ENCODE measurements around the gene PRPSAP2. TPM values are rescaled to one million over a fixed set of nuclear protein-coding genes. Genes with fewer than 3 reads are reported as not detected.
"Not testable (repeated sequence)": the region's sequence is repeated elsewhere in the genome, so short reads cannot be mapped to it uniquely, and the experiment has no call there.

The PRPSAP2 gene
- polyA plus RNA-seq, 1 donor, result 49.5 TPM

- Histone ChIP-seq H3K27ac (ENCODE audit: low read length) (peak overlapping the region; percentile 64), H3K27me3 (ENCODE audit: control insufficient read depth, insufficient read depth, low read length) (no peaks in the 10 kb centered on the region), H3K4me1 (ENCODE audit: control insufficient read depth, insufficient read depth, low read length) (peaks cover 20% of the 10 kb centered on the region), H3K9me3 (ENCODE audit: control insufficient read depth, low read depth, low read length) (no peaks in the 10 kb centered on the region), H3K4me3 (ENCODE audit: low read length) (no peak overlapping the region), H3K36me3 (ENCODE audit: control insufficient read depth, insufficient read depth, low read length) (no peaks in the 10 kb centered on the region)
- WGBS (ENCODE audit: insufficient coverage, low lambda C conversion rate), result no CpG with 5 or more reads among the region's 34 CpGs
- DNase-seq, result peak; percentile 82 to 92
These were observed 93.3 kb downstream of the PRPSAP2 start for GRCh38 chr17:18950944-18951905.

GRCh38 chr17:18951941-18952842 lies 94.3 kb downstream of the PRPSAP2 start, which contains the start of gene SLC5A10:
SLC5A10 (plus strand) TSS chr17:18952165; CDS start chr17:18952206, 41 bp downstream.
- H3K4me3 ChIP-seq (ENCODE audit: low read length), result no peak within 1 kb of the TSS
- H3K9me3 ChIP-seq (ENCODE audit: control insufficient read depth, low read depth, low read length), result no peaks in the 10 kb centered on the region
- no CpG with 5 or more reads among the region's 17 CpGs for WGBS (ENCODE audit: insufficient coverage, low lambda C conversion rate)
- no peaks in the 10 kb centered on the region for H3K27me3 ChIP-seq (ENCODE audit: control insufficient read depth, insufficient read depth, low read length)
- H3K4me1 ChIP-seq (ENCODE audit: control insufficient read depth, insufficient read depth, low read length), result peaks cover 20% of the 10 kb centered on the region
- no peaks in the 10 kb centered on the region for H3K36me3 ChIP-seq (ENCODE audit: control insufficient read depth, insufficient read depth, low read length)
- no peak for DNase-seq
- peak within 1 kb of the TSS; percentile 64 for H3K27ac ChIP-seq (ENCODE audit: low read length)

- no peaks in the 10 kb centered on the region for H3K36me3 ChIP-seq (ENCODE audit: control insufficient read depth, insufficient read depth, low read length)
- no peak for DNase-seq
- H3K4me1 ChIP-seq (ENCODE audit: control insufficient read depth, insufficient read depth, low read length), result peaks cover 20% of the 10 kb centered on the region
- no peak overlapping the region for H3K27ac ChIP-seq (ENCODE audit: low read length)
- no peak overlapping the region for H3K4me3 ChIP-seq (ENCODE audit: low read length)
- H3K27me3 ChIP-seq (ENCODE audit: control insufficient read depth, insufficient read depth, low read length), result no peaks in the 10 kb centered on the region
- WGBS (ENCODE audit: insufficient coverage, low lambda C conversion rate), result no CpG with 5 or more reads among the region's 14 CpGs
- H3K9me3 ChIP-seq (ENCODE audit: control insufficient read depth, low read depth, low read length), result no peaks in the 10 kb centered on the region
These were observed 95.3 kb downstream of the PRPSAP2 start for GRCh38 chr17:18953231-18953728.

- Histone ChIP-seq H3K4me3 (ENCODE audit: low read length) (no peak overlapping the region), H3K4me1 (ENCODE audit: control insufficient read depth, insufficient read depth, low read length) (peaks cover 20% of the 10 kb centered on the region), H3K27ac (ENCODE audit: low read length) (no peak overlapping the region), H3K27me3 (ENCODE audit: control insufficient read depth, insufficient read depth, low read length) (no peaks in the 10 kb centered on the region), H3K9me3 (ENCODE audit: control insufficient read depth, low read depth, low read length) (peaks cover 2% of the 10 kb centered on the region), H3K36me3 (ENCODE audit: control insufficient read depth, insufficient read depth, low read length) (no peaks in the 10 kb centered on the region)
- WGBS (ENCODE audit: insufficient coverage, low lambda C conversion rate), result 100% methylated on average over 1 of the region's 3 CpGs
- DNase-seq, result peak in 1 of 2 donors; percentile 1
These were observed 96.4 kb downstream of the PRPSAP2 start for GRCh38 chr17:18954321-18954720.

GRCh38 chr17:18955009-18955408 lies 97.1 kb downstream of the PRPSAP2 start:
- Histone ChIP-seq H3K36me3 (ENCODE audit: control insufficient read depth, insufficient read depth, low read length) (no peaks in the 10 kb centered on the region), H3K4me1 (ENCODE audit: control insufficient read depth, insufficient read depth, low read length) (peaks cover 16% of the 10 kb centered on the region), H3K9me3 (ENCODE audit: control insufficient read depth, low read depth, low read length) (peaks cover 2% of the 10 kb centered on the region), H3K27me3 (ENCODE audit: control insufficient read depth, insufficient read depth, low read length) (no peaks in the 10 kb centered on the region), H3K27ac (ENCODE audit: low read length) (no peak overlapping the region), H3K4me3 (ENCODE audit: low read length) (no peak overlapping the region)
- no CpG with 5 or more reads among the region's 6 CpGs for WGBS (ENCODE audit: insufficient coverage, low lambda C conversion rate)
- DNase-seq, result peak in 1 of 2 donors; percentile 0

GRCh38 chr17:18956021-18956420 lies 98.1 kb downstream of the PRPSAP2 start:
- H3K27me3 ChIP-seq (ENCODE audit: control insufficient read depth, insufficient read depth, low read length); H3K9me3 ChIP-seq (ENCODE audit: control insufficient read depth, low read depth, low read length); H3K27ac ChIP-seq (ENCODE audit: low read length); H3K4me1 ChIP-seq (ENCODE audit: control insufficient read depth, insufficient read depth, low read length); DNase-seq; H3K4me3 ChIP-seq (ENCODE audit: low read length); H3K36me3 ChIP-seq (ENCODE audit: control insufficient read depth, insufficient read depth, low read length): not testable (repeated sequence)
- 100% methylated on average over 1 of the region's 6 CpGs for WGBS (ENCODE audit: insufficient coverage, low lambda C conversion rate)

- Histone ChIP-seq H3K9me3 (ENCODE audit: control insufficient read depth, low read depth, low read length) (peaks cover 2% of the 10 kb centered on the region), H3K27me3 (ENCODE audit: control insufficient read depth, insufficient read depth, low read length) (no peaks in the 10 kb centered on the region), H3K4me3 (ENCODE audit: low read length) (no peak overlapping the region), H3K4me1 (ENCODE audit: control insufficient read depth, insufficient read depth, low read length) (peaks cover 9% of the 10 kb centered on the region), H3K27ac (ENCODE audit: low read length) (no peak overlapping the region), H3K36me3 (ENCODE audit: control insufficient read depth, insufficient read depth, low read length) (no peaks in the 10 kb centered on the region)
- no CpG with 5 or more reads among the region's 3 CpGs for WGBS (ENCODE audit: insufficient coverage, low lambda C conversion rate)
- DNase-seq, result no peak
These were observed 98.7 kb downstream of the PRPSAP2 start for GRCh38 chr17:18956581-18956980.

GRCh38 chr17:18957831-18958230 lies 99.9 kb downstream of the PRPSAP2 start:
- Histone ChIP-seq H3K9me3 (ENCODE audit: control insufficient read depth, low read depth, low read length) (peaks cover 2% of the 10 kb centered on the region), H3K4me1 (ENCODE audit: control insufficient read depth, insufficient read depth, low read length) (peaks cover 20% of the 10 kb centered on the region), H3K4me3 (ENCODE audit: low read length) (no peak overlapping the region), H3K27me3 (ENCODE audit: control insufficient read depth, insufficient read depth, low read length) (no peaks in the 10 kb centered on the region), H3K27ac (ENCODE audit: low read length) (no peak overlapping the region), H3K36me3 (ENCODE audit: control insufficient read depth, insufficient read depth, low read length) (no peaks in the 10 kb centered on the region)
- 80% methylated on average over 1 of the region's 4 CpGs for WGBS (ENCODE audit: insufficient coverage, low lambda C conversion rate)
- no peak for DNase-seq

GRCh38 chr17:18958611-18959010 lies 100.7 kb downstream of the PRPSAP2 start:
- no peak for DNase-seq
- no peaks in the 10 kb centered on the region for H3K27me3 ChIP-seq (ENCODE audit: control insufficient read depth, insufficient read depth, low read length)
- no peak overlapping the region for H3K27ac ChIP-seq (ENCODE audit: low read length)
- H3K9me3 ChIP-seq (ENCODE audit: control insufficient read depth, low read depth, low read length), result peaks cover 2% of the 10 kb centered on the region
- no CpG with 5 or more reads among the region's 11 CpGs for WGBS (ENCODE audit: insufficient coverage, low lambda C conversion rate)
- peaks cover 28% of the 10 kb centered on the region for H3K4me1 ChIP-seq (ENCODE audit: control insufficient read depth, insufficient read depth, low read length)
- H3K36me3 ChIP-seq (ENCODE audit: control insufficient read depth, insufficient read depth, low read length), result no peaks in the 10 kb centered on the region
- no peak overlapping the region for H3K4me3 ChIP-seq (ENCODE audit: low read length)

Data from large intestine (tissue), 3 donors.